ENCODE measurements around the gene ZCCHC7.

ZCCHC7 gene

GRCh38 chr9:37339923-37340322, 219.5 kb downstream of the ZCCHC7 start:
- no peak for DNase-seq (ENCODE audit: low read depth)
- TF ChIP-seq, protein P1, sequence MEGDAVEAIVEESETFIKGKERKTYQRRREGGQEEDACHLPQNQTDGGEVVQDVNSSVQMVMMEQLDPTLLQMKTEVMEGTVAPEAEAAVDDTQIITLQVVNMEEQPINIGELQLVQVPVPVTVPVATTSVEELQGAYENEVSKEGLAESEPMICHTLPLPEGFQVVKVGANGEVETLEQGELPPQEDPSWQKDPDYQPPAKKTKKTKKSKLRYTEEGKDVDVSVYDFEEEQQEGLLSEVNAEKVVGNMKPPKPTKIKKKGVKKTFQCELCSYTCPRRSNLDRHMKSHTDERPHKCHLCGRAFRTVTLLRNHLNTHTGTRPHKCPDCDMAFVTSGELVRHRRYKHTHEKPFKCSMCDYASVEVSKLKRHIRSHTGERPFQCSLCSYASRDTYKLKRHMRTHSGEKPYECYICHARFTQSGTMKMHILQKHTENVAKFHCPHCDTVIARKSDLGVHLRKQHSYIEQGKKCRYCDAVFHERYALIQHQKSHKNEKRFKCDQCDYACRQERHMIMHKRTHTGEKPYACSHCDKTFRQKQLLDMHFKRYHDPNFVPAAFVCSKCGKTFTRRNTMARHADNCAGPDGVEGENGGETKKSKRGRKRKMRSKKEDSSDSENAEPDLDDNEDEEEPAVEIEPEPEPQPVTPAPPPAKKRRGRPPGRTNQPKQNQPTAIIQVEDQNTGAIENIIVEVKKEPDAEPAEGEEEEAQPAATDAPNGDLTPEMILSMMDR (IDR thresholded peaks at IDR 0.05; ENCODE audit: insufficient read depth, low read depth, low read length, missing control alignments): no peak
- no peak overlapping the region for H3K4me3 ChIP-seq (ENCODE audit: low read depth, low read length)

- DNase-seq (ENCODE audit: low read depth): no peak
- TF ChIP-seq, protein P1 (IDR thresholded peaks at IDR 0.05; ENCODE audit: insufficient read depth, low read depth, low read length, missing control alignments): no peak
- no peak overlapping the region for H3K4me3 ChIP-seq (ENCODE audit: low read depth, low read length)
Observed at GRCh38 chr9:37340961-37341360, 220.6 kb downstream of the ZCCHC7 start.

GRCh38 chr9:37341704-37342103, 221.3 kb downstream of the ZCCHC7 start:
- DNase-seq (ENCODE audit: low read depth): no peak
- TF ChIP-seq, protein P1 (IDR thresholded peaks at IDR 0.05; ENCODE audit: insufficient read depth, low read depth, low read length, missing control alignments): no peak
- H3K4me3 ChIP-seq (ENCODE audit: low read depth, low read length): no peak overlapping the region

GRCh38 chr9:37342493-37342892, 222.1 kb downstream of the ZCCHC7 start:
- TF ChIP-seq, protein P1 (IDR thresholded peaks at IDR 0.05; ENCODE audit: insufficient read depth, low read depth, low read length, missing control alignments): no peak
- DNase-seq (ENCODE audit: low read depth): no peak
- H3K4me3 ChIP-seq (ENCODE audit: low read depth, low read length): no peak overlapping the region

GRCh38 chr9:37342895-37343294, 222.5 kb downstream of the ZCCHC7 start:
- DNase-seq (ENCODE audit: low read depth): peak; percentile 44
- TF ChIP-seq, protein P1 (IDR thresholded peaks at IDR 0.05; ENCODE audit: insufficient read depth, low read depth, low read length, missing control alignments): no peak
- no peak overlapping the region for H3K4me3 ChIP-seq (ENCODE audit: low read depth, low read length)

- H3K4me3 ChIP-seq (ENCODE audit: low read depth, low read length): no peak overlapping the region
- DNase-seq (ENCODE audit: low read depth): no peak
- TF ChIP-seq, protein P1 (IDR thresholded peaks at IDR 0.05; ENCODE audit: insufficient read depth, low read depth, low read length, missing control alignments): no peak
Observed at GRCh38 chr9:37343724-37344123, 223.3 kb downstream of the ZCCHC7 start.

GRCh38 chr9:37345038-37345437, 224.7 kb downstream of the ZCCHC7 start:
- DNase-seq (ENCODE audit: low read depth): no peak
- TF ChIP-seq, protein P1 (IDR thresholded peaks at IDR 0.05; ENCODE audit: insufficient read depth, low read depth, low read length, missing control alignments): no peak
- H3K4me3 ChIP-seq (ENCODE audit: low read depth, low read length): no peak overlapping the region
